Measurements from ENCODE around the gene FARP1.

The FARP1 gene

DNA sequence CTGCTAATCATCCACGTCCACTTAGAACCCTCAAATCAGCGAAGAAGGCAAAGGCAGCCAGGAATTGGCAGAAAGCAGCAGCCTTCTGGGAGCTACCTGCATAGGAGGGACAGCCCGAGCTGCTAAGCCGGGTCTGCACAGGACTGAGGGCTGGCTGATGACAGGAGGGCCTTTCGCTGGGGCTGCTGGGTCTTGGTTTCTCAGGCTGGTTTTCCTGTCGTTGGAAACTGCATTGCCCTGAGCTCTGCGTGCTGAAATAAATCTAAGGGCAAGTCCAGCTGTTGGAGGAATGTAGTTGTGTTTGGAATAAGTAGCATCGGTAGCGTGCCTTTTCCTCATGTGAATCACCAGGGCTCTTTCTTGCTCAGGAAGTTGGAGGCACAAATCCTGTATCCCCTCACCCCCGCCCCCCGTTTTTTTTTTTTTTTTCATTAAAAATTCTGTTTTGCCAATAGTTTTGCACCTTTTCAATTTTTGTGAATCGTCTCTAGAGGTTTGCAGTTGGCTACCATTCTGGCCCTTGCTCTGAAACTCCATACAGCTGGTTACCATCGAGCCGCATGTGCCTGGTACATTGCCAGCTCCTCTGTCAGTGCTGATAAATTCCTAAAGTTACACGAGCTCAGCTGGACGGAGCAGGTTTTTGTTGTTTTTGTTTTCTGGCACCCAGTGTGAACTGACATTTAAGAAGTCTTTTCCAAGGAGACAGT, 228.1 kb downstream of the FARP1 start:
- peak overlapping the region; percentile 19 for H3K4me2 ChIP-seq (ENCODE audit: low read length)
- H3K9me3 ChIP-seq (ENCODE audit: control insufficient read depth, low read length): no peaks in the 10 kb centered on the region
- no peak overlapping the region for H3K9ac ChIP-seq
- peaks cover 7% of the 10 kb centered on the region for H3K4me1 ChIP-seq
- H3K36me3 ChIP-seq (ENCODE audit: control insufficient read depth, insufficient read depth, low read length): no peaks in the 10 kb centered on the region
- H3K27me3 ChIP-seq (ENCODE audit: control insufficient read depth, insufficient read depth, low read length): no peaks in the 10 kb centered on the region
- H3K27ac ChIP-seq: no peak overlapping the region
- TF ChIP-seq, protein P1, sequence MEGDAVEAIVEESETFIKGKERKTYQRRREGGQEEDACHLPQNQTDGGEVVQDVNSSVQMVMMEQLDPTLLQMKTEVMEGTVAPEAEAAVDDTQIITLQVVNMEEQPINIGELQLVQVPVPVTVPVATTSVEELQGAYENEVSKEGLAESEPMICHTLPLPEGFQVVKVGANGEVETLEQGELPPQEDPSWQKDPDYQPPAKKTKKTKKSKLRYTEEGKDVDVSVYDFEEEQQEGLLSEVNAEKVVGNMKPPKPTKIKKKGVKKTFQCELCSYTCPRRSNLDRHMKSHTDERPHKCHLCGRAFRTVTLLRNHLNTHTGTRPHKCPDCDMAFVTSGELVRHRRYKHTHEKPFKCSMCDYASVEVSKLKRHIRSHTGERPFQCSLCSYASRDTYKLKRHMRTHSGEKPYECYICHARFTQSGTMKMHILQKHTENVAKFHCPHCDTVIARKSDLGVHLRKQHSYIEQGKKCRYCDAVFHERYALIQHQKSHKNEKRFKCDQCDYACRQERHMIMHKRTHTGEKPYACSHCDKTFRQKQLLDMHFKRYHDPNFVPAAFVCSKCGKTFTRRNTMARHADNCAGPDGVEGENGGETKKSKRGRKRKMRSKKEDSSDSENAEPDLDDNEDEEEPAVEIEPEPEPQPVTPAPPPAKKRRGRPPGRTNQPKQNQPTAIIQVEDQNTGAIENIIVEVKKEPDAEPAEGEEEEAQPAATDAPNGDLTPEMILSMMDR (IDR thresholded peaks at IDR 0.05): no peak
- H3K4me3 ChIP-seq (ENCODE audit: low read depth, low read length): peak overlapping the region; percentile 16
- H3K79me2 ChIP-seq: no peaks in the 10 kb centered on the region
- no peak overlapping the region for H2AFZ ChIP-seq

DNA sequence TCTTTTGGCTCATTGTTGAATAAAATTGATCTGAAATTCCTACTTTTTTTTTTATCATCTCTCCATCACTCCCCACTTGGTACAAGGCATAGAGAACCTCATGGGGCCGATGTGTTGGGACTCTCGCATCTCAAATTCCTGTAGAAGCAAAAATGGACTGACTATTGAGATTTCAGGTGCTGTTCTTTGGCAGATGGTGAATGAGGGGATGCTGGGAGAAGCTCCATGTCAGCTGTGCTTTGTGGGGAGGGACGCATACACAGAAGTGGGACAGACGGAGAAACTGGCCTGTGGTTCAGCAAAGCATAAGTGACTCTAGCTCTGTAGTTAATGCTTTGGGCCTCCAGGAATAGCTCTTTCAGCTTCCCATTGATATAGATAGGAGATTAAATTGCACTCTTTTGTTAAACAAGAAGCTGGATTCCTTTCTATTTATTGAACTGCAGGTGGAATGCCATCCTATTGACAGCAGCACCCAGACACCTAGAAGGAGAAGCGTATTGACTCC, 228.7 kb downstream of the FARP1 start:
- Histone ChIP-seq H3K27ac (peak overlapping the region; percentile 27), H3K36me3 (ENCODE audit: control insufficient read depth, insufficient read depth, low read length) (no peaks in the 10 kb centered on the region), H3K9me3 (ENCODE audit: control insufficient read depth, low read length) (no peaks in the 10 kb centered on the region), H3K4me3 (ENCODE audit: low read depth, low read length) (peak overlapping the region; percentile 16), H3K4me1 (peaks cover 7% of the 10 kb centered on the region), H3K79me2 (no peaks in the 10 kb centered on the region), H2AFZ (no peak overlapping the region), H3K9ac (no peak overlapping the region), H3K4me2 (ENCODE audit: low read length) (peak overlapping the region; percentile 49), H3K27me3 (ENCODE audit: control insufficient read depth, insufficient read depth, low read length) (no peaks in the 10 kb centered on the region)
- TF ChIP-seq, protein P1 (IDR thresholded peaks at IDR 0.05): no peak

DNA sequence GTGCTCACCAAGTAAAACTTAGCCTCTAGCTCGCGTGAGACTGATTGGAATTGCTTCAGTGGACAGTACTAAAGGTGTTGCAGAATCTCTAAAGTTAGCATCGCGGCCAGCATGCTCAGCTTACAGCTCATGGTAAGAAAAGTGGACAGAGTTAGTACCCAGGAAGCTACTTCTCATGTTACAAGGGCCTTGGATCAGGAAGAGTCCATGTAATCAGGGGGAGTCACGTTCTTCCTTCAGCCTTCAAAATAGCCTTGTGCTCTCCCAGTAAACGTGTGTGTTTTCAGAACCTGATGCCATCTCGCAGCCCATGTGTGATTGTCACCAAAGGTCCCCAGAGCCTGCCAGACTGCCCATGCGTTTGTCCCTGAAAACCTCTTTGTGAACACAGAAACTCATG, 230.0 kb downstream of the FARP1 start:
- Histone ChIP-seq H3K4me1 (peaks cover 8% of the 10 kb centered on the region), H3K36me3 (ENCODE audit: control insufficient read depth, insufficient read depth, low read length) (no peaks in the 10 kb centered on the region), H3K79me2 (no peaks in the 10 kb centered on the region), H3K9ac (no peak overlapping the region), H3K4me3 (ENCODE audit: low read depth, low read length) (peak overlapping the region; percentile 8), H3K4me2 (ENCODE audit: low read length) (peak overlapping the region; percentile 16), H3K27ac (peak overlapping the region; percentile 77), H2AFZ (peak overlapping the region; percentile 48), H3K9me3 (ENCODE audit: control insufficient read depth, low read length) (no peaks in the 10 kb centered on the region), H3K27me3 (ENCODE audit: control insufficient read depth, insufficient read depth, low read length) (no peaks in the 10 kb centered on the region)
- TF ChIP-seq, protein P1 (IDR thresholded peaks at IDR 0.05): no peak

DNA sequence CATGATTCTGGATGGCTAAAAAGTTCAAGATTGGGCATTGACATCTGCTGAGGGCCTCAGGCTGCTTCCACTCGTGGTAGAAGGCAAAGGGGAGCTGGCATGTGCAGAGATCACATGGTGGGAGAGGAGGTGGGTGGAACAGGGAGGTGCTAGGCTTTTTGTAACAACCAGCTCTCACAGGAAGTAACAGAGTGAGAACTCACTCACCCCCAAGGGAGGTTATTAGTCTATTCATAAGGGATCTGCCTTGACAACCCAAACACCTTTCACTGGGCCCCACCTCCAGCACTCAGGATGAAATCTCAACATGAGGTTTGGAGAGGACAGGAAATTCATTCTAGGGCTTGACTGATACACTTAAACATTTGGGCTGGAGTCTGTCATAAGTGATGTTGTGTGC, 231.9 kb downstream of the FARP1 start:
- no peak overlapping the region for H3K9ac ChIP-seq
- no peak overlapping the region for H3K4me3 ChIP-seq (ENCODE audit: low read depth, low read length)
- no peak overlapping the region for H3K4me2 ChIP-seq (ENCODE audit: low read length)
- no peaks in the 10 kb centered on the region for H3K9me3 ChIP-seq (ENCODE audit: control insufficient read depth, low read length)
- no peaks in the 10 kb centered on the region for H3K79me2 ChIP-seq
- TF ChIP-seq, protein P1 (IDR thresholded peaks at IDR 0.05): no peak
- peaks cover 13% of the 10 kb centered on the region for H3K4me1 ChIP-seq
- no peaks in the 10 kb centered on the region for H3K27me3 ChIP-seq (ENCODE audit: control insufficient read depth, insufficient read depth, low read length)
- no peak overlapping the region for H3K27ac ChIP-seq
- H2AFZ ChIP-seq: no peak overlapping the region
- no peaks in the 10 kb centered on the region for H3K36me3 ChIP-seq (ENCODE audit: control insufficient read depth, insufficient read depth, low read length)

Measured in parathyroid adenoma (tissue), 2 donors.